Esophagus muscularis mucosa (tissue), 4 donors: Measurements from ENCODE around the gene ARRB2.

Source experiments
- CTCF ChIP-seq, 3 experiments: fragments of 200-600 bp in 2 of 3; fragments of 450-650 bp in 1 of 3; sonication (generic) in 2 of 3; IDR thresholded peaks; one replicate each; pipeline ENCODE4 v1.5.1; 2017 to 2019; ENCODE audit warnings: antibody characterized with exemption in 3 of 3, mild to moderate bottlenecking in 2 of 3, moderate library complexity in 1 of 3
- EP300 ChIP-seq: sonication (generic); formaldehyde crosslinking; IDR thresholded peaks from one replicate; pipeline ENCODE4 v1.6.1; 2017; ENCODE audit warnings: antibody characterized with exemption
- POLR2A ChIP-seq: fragments of 450-650 bp; IDR thresholded peaks from one replicate; pipeline ENCODE4 v1.6.1; 2017; ENCODE audit warnings: antibody characterized with exemption, moderate library complexity, mild to moderate bottlenecking, low read depth

- TF ChIP-seq CTCF (IDR thresholded peaks at IDR 0.05) (no peak), EP300 (no peak), POLR2A (no peak)
These were observed 38.3 kb downstream of the ARRB2 start for GRCh38 chr17:4748686-4749085.
